Retinal pigment epithelial cell (primary cell): ENCODE data around the gene TMEM163.
"Not testable (repeated sequence)": the region's sequence is repeated elsewhere in the genome, so short reads cannot be mapped to it uniquely, and the experiment has no call there.

Source experiments
- DNase-seq: peaks from one replicate; pipeline ENCODE4 v3.0.0-alpha.2; 2010; ENCODE audit warnings: low read depth
- H3K4me3 ChIP-seq: 2 replicates; pipeline ENCODE4 v1.5.1; 2011; ENCODE audit warnings: mild to moderate bottlenecking, low read length, control low read depth, moderate library complexity
- TF ChIP-seq, protein P1 (sequence below): conservative IDR thresholded peaks from 2 replicates; pipeline ENCODE4 v1.5.1; 2011; ENCODE audit warnings: low read depth, low read length, control low read depth, inconsistent platforms

Gene TMEM163

DNA sequence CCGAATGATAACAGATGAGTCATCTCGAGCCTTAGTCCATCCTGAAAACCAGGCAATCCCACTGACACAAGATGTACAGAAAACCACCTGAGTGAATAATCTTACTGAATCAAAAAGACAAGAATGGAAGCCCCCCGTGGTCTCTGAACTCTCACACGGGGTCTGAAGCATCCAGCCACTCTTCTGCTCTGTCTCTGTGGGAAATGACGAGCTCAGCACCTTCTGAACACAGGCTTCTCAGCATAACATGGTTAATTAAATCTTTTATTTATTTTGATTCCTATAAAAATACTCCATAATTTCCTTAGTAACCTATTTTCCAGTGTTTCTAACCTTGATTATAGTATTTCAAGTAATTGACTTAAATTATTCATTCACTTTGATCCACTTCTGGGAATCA lies 203.7 kb downstream of the TMEM163 start:
- no peak overlapping the region for H3K4me3 ChIP-seq
- TF ChIP-seq, protein P1, sequence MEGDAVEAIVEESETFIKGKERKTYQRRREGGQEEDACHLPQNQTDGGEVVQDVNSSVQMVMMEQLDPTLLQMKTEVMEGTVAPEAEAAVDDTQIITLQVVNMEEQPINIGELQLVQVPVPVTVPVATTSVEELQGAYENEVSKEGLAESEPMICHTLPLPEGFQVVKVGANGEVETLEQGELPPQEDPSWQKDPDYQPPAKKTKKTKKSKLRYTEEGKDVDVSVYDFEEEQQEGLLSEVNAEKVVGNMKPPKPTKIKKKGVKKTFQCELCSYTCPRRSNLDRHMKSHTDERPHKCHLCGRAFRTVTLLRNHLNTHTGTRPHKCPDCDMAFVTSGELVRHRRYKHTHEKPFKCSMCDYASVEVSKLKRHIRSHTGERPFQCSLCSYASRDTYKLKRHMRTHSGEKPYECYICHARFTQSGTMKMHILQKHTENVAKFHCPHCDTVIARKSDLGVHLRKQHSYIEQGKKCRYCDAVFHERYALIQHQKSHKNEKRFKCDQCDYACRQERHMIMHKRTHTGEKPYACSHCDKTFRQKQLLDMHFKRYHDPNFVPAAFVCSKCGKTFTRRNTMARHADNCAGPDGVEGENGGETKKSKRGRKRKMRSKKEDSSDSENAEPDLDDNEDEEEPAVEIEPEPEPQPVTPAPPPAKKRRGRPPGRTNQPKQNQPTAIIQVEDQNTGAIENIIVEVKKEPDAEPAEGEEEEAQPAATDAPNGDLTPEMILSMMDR = no peak
- DNase-seq = no peak

DNA sequence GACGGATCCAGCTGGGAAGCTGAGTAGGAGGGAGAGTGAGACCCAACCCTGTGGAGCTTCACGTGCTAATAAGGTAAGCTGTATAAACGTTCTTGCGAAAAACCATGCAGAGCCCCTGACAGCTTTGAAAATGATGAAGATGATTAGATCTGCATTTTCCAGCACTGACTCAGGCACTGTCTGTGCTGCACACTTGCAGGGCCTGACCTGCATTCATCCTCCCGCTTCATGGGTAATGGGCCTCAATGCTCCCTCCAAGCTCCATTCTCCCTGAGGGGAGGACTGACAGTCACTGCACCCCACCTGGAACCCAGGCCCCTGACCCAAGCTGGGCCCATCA lies 205.4 kb downstream of the TMEM163 start:
- no peak overlapping the region for H3K4me3 ChIP-seq
- no peak for DNase-seq
- TF ChIP-seq, protein P1 = no peak

DNA sequence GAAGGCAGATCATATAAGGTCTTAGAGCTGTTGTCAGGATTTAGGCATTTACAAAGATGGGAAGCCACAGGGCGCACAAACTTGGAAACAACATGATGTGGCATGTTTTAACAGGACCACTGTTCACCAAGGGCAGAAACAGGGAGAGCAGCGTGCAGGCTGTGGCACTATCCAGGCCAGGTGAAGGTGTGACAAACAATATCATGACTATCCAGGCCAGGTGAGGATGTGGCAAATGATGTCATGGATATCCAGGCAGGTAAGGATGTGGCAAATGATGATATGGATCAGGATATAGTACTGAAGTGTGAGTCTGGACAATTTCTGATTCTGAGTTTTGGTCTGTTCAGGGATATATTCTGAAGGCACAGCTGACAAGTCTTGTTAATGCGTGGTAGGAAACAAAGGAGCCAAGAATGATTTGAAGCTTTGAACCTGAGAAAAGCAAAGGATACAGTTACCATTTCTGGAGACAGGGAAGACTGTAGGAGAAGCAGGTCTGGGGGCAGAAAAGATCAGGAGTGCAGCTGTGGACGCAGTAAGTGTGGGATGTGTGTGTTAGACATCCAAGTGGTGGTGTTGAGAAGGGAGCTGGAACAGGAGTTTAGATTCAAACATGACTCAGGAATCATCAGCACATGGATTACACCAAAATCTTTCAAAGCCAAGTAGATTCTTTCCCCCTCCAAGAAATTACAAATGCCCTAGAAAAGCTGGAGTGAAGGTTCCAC lies 205.9 kb downstream of the TMEM163 start:
- H3K4me3 ChIP-seq = no peak overlapping the region
- TF ChIP-seq, protein P1 = no peak
- no peak for DNase-seq

DNA sequence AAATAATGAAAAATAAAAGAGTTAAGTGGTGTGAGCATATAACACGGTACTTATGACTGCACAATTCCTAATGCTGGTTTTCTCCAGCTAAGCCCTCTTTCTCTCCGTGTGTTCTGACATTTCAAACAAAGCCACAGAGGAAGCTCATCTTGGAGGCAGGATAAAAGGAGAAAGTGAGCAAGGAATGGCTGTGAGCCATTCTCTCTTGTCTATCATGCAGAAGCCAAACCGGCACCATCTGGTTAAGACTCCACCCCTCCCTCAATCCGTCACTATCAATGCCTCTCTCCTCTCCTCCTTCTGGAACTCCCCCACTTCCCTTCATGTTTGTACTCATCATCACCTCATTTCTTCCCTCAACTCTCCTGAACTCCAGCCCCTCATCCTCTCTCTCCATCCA lies 210.4 kb downstream of the TMEM163 start:
- H3K4me3 ChIP-seq = no peak overlapping the region
- TF ChIP-seq, protein P1 = no peak
- DNase-seq = no peak

DNA sequence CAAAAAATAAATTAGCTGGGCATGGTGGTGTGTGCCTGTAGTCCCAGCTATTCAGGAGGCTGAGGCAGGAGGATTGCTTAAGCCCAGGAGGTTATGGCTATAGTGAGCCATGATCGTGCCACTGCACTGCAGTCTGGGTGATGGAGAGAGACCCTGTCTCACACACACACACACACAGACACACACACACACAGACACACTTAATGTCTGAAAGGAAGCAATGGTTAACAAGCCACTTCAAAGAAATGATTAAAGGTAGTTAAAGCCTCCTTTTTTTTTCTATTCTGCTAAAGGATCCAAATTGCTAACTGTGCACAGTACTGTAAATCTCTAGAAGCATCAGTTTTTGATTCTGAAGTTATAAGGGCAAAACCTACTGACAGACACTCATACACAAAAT lies 211.1 kb downstream of the TMEM163 start:
- DNase-seq = no peak
- H3K4me3 ChIP-seq = no peak overlapping the region
- TF ChIP-seq, protein P1 = no peak

DNA sequence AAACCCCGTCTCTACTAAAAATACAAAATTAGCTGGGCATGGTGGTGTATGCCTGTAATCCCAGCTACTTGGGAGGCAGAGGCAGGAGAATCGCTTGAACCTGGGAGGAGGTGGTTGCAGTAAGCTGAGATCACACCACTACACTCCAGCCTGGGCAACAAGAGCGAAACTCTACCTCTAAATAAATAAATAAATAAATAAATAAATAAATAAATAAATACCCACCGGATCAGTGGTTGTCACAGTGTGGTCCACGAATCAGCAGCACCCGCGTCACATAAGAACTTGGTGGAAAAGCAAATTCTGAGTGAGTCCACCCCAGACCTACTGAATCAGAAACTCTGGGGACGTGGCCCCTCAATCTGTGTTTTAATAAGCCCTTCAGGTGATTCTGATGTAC lies 211.6 kb downstream of the TMEM163 start:
- not testable (repeated sequence) for H3K4me3 ChIP-seq, DNase-seq

DNA sequence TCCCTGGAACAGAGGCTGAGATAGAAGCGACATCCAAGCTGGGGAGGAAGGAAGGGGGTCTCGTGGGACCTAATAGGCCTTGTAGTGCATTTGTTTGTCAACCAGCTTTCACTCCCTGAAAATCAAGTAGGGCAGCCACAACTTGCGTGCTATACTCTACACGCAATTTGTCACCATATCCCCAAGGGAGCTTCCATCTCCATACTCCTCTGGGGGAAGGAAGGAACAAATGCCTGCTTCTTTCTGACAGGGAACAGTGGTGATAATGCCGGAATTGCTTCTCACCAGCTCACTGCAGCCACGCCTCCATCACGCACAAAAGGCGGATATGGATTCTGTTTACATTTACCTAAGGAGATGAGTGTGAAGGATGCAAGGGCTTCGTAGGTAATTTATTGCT lies 213.4 kb downstream of the TMEM163 start:
- TF ChIP-seq, protein P1 = no peak
- no peak for DNase-seq
- H3K4me3 ChIP-seq = no peak overlapping the region
